DND-41 (cell line): ENCODE results near the gene RNF123.

Source experiments
- ATAC-seq: fragments of 200-7000 bp; cut with Tn5 transposase; 3 replicates; pipeline ENCODE4 v1.9.1; 2021; ENCODE audit warnings: low read depth; ENCODE audit not compliant: insufficient read depth
- DNase-seq: peaks from one replicate; pipeline ENCODE4 v3.0.0-alpha.2; 2020
- H2AFZ ChIP-seq: 2 replicates; pipeline ENCODE4 v1.6.0; 2012; ENCODE audit warnings: low read depth, low read length
- H3K27ac ChIP-seq: 2 replicates; pipeline ENCODE4 v1.5.1; 2012; ENCODE audit warnings: low read length, inconsistent platforms
- H3K27me3 ChIP-seq: fragments of 200-600 bp; sonication (generic); 2 replicates; pipeline ENCODE4 v1.6.0; 2012; ENCODE audit warnings: low read length, mild to moderate bottlenecking, inconsistent platforms; ENCODE audit not compliant: insufficient read depth, poor library complexity
- H3K36me3 ChIP-seq: 2 replicates; pipeline ENCODE4 v1.5.1; 2012; ENCODE audit warnings: low read length, inconsistent platforms; ENCODE audit not compliant: insufficient read depth
- H3K4me1 ChIP-seq: 2 replicates; pipeline ENCODE4 v1.5.1; 2012; ENCODE audit warnings: mild to moderate bottlenecking, low read length; ENCODE audit not compliant: insufficient read depth
- H3K4me2 ChIP-seq: 2 replicates; pipeline ENCODE4 v1.6.0; 2012; ENCODE audit warnings: mild to moderate bottlenecking, moderate library complexity, low read length, inconsistent platforms; ENCODE audit not compliant: insufficient read depth
- H3K4me3 ChIP-seq, 2 experiments: fragments of 200-600 bp in 1 of 2; shearing (Covaris generic) in 1 of 2; 2 replicates each; pipeline ENCODE4 v1.5.1; 2012 to 2016; ENCODE audit warnings: inconsistent platforms in 2 of 2, low read length in 2 of 2, mild to moderate bottlenecking in 2 of 2, low read depth in 1 of 2, moderate library complexity in 1 of 2
- H3K79me2 ChIP-seq: 2 replicates; pipeline ENCODE4 v1.6.0; 2012; ENCODE audit warnings: low read length, inconsistent platforms; ENCODE audit not compliant: insufficient read depth
- H3K9ac ChIP-seq: 2 replicates; pipeline ENCODE4 v1.6.0; 2012; ENCODE audit warnings: low read depth, mild to moderate bottlenecking, inconsistent platforms, low read length, moderate library complexity
- H3K9me3 ChIP-seq: 2 replicates; pipeline ENCODE4 v1.5.1; 2012; ENCODE audit warnings: low read length, moderate library complexity, mild to moderate bottlenecking, inconsistent platforms; ENCODE audit not compliant: insufficient read depth, severe bottlenecking
- H4K20me1 ChIP-seq: 2 replicates; pipeline ENCODE4 v1.6.0; 2012; ENCODE audit warnings: low read length; ENCODE audit not compliant: insufficient read depth
- EZH2 ChIP-seq: IDR thresholded peaks from 3 replicates; pipeline ENCODE4 v1.6.1; 2012; ENCODE audit warnings: borderline replicate concordance, low read depth, mild to moderate bottlenecking, moderate library complexity, low read length, inconsistent platforms; ENCODE audit not compliant: severe bottlenecking
- TF ChIP-seq, protein P1 (sequence below): IDR thresholded peaks from 2 replicates; pipeline ENCODE4 v1.5.1; 2012; ENCODE audit warnings: borderline replicate concordance, low read length, moderate library complexity, mild to moderate bottlenecking; ENCODE audit not compliant: poor library complexity, severe bottlenecking; ENCODE audit errors: extremely low read depth

RNF123 gene

GRCh38 chr3:49675912-49676311 lies 13.4 kb upstream of the RNF123 start:
- DNase-seq (no peak), ATAC-seq (no peak)
- Histone ChIP-seq H3K4me1 (peaks cover 34% of the 10 kb centered on the region), H4K20me1 (peaks cover 16% of the 10 kb centered on the region), H2AFZ (no peak overlapping the region), H3K9me3 (no peaks in the 10 kb centered on the region), H3K4me2 (peak overlapping the region; percentile 99), H3K36me3 (peaks cover 59% of the 10 kb centered on the region), H3K27me3 (no peaks in the 10 kb centered on the region), H3K27ac (no peak overlapping the region), H3K4me3 (peak overlapping the region in 1 of 2 experiments; percentile 15; a peak in 1 of 4 replicates), H3K9ac (peak overlapping the region; percentile 92; the same call in 1 of the 2 replicates), H3K79me2 (peaks cover 28% of the 10 kb centered on the region)
- TF ChIP-seq, protein P1, sequence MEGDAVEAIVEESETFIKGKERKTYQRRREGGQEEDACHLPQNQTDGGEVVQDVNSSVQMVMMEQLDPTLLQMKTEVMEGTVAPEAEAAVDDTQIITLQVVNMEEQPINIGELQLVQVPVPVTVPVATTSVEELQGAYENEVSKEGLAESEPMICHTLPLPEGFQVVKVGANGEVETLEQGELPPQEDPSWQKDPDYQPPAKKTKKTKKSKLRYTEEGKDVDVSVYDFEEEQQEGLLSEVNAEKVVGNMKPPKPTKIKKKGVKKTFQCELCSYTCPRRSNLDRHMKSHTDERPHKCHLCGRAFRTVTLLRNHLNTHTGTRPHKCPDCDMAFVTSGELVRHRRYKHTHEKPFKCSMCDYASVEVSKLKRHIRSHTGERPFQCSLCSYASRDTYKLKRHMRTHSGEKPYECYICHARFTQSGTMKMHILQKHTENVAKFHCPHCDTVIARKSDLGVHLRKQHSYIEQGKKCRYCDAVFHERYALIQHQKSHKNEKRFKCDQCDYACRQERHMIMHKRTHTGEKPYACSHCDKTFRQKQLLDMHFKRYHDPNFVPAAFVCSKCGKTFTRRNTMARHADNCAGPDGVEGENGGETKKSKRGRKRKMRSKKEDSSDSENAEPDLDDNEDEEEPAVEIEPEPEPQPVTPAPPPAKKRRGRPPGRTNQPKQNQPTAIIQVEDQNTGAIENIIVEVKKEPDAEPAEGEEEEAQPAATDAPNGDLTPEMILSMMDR: no peak

DNA sequence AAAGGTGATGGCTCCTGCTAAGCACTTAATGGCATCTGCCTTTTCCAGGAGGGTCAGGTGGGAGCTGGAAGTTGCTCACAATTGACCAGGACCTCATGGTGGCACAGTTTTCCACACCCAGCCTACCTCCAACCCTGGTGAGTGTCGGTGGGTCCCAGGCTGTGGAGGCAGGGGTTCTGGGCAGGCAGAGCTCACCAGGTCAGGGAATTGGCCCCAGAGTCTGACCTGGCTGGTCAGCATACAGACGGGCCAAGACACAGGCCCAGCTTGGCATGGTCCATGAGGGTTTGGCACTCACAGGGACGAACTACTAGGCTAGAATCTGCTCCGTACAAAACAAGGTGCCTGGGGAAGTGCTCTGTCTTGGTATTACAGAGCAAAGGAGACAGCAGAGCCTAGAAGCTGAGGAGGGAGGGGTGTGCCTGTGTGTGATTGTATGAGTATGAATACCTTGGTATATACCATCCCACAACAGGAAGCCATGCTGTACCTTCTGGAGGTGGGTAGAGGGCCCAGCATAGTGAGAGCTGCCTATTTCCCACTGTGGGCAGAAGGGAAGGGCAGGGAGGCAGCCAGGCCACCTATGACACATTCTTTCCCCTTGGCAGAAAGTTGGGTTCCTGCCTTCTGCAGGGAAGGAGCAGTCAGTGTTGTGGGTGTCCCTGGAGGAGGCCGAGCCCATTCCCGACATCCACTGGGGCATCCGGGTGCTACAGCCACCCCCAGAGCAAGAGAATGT lies 8.7 kb upstream of the RNF123 start:
- H3K9ac ChIP-seq: no peak overlapping the region
- no peaks in the 10 kb centered on the region for H3K27me3 ChIP-seq
- no peak for TF ChIP-seq EZH2
- TF ChIP-seq, protein P1: no peak
- H3K9me3 ChIP-seq: no peaks in the 10 kb centered on the region
- no peak for DNase-seq
- H2AFZ ChIP-seq: no peak overlapping the region
- no peak overlapping the region for H3K27ac ChIP-seq
- H3K79me2 ChIP-seq: peaks cover 7% of the 10 kb centered on the region; the same call in 1 of the 2 replicates
- H3K36me3 ChIP-seq: peaks cover 88% of the 10 kb centered on the region
- peaks cover 5% of the 10 kb centered on the region for H4K20me1 ChIP-seq
- H3K4me2 ChIP-seq: no peak overlapping the region
- ATAC-seq: no peak
- peaks cover 8% of the 10 kb centered on the region for H3K4me1 ChIP-seq
- H3K4me3 ChIP-seq: no peak overlapping the region

- H3K9ac ChIP-seq: no peak overlapping the region
- peaks cover 2% of the 10 kb centered on the region; the same call in 1 of the 2 replicates for H3K79me2 ChIP-seq
- H2AFZ ChIP-seq: no peak overlapping the region
- ATAC-seq: no peak
- no peaks in the 10 kb centered on the region for H3K9me3 ChIP-seq
- H3K4me2 ChIP-seq: no peak overlapping the region
- 0 out of 2 replicates have a peak, but pooled peaks cover 4% of the 10 kb centered on the region for H3K4me1 ChIP-seq
- no peak overlapping the region for H3K4me3 ChIP-seq
- TF ChIP-seq, protein P1: no peak
- TF ChIP-seq EZH2: no peak
- H3K36me3 ChIP-seq: peaks cover 83% of the 10 kb centered on the region
- DNase-seq: no peak
- H4K20me1 ChIP-seq: peaks cover 5% of the 10 kb centered on the region
- H3K27me3 ChIP-seq: no peaks in the 10 kb centered on the region
- no peak overlapping the region for H3K27ac ChIP-seq
Measured at GRCh38 chr3:49681232-49681522, 8.2 kb upstream of the RNF123 start.
